ENCODE measurements around the gene ZNF770. TPM values are rescaled to one million over a fixed set of nuclear protein-coding genes. Genes with fewer than 3 reads are reported as not detected.

Gene ZNF770
- total and polyA plus RNA-seq, 9 of the 15 experiments (the other 6 are each of a cell fraction or from before 2014, with no cell fraction given), result 3.4 to 50.8 (median 40.3) TPM

GRCh38 chr15:34988027-34988902 is at the start of gene ZNF770 (continued):
- TF ChIP-seq ZBTB2 (IDR thresholded peaks at IDR 0.05), result no peak
- 0 out of 2 replicates have a peak, but pooled peaks have one; percentile 18 for TF ChIP-seq HMBOX1 (IDR thresholded peaks at IDR 0.05)
- no peak; the same call in 1 of the 2 replicates for TF ChIP-seq ARID1B (IDR thresholded peaks at IDR 0.05)
- TF ChIP-seq ZNF785 (CRISPR knock-in tag; IDR thresholded peaks at IDR 0.05), result no peak
- TF ChIP-seq RBBP5 (IDR thresholded peaks at IDR 0.05; ENCODE audit: borderline replicate concordance, insufficient read depth, low read length, poor library complexity, severe bottlenecking), result peak; percentile 99
- TF ChIP-seq KAT2B (IDR thresholded peaks at IDR 0.05; ENCODE audit: low read depth, low read length), result no peak
- TF ChIP-seq ZBTB49 (CRISPR knock-in tag; IDR thresholded peaks at IDR 0.05; ENCODE audit: borderline replicate concordance), result no peak
- TF ChIP-seq NEUROD1 (IDR thresholded peaks at IDR 0.05; ENCODE audit: borderline replicate concordance, low read depth, low read length, partially characterized antibody), result peak; percentile 79
- TF ChIP-seq ZNF280A (IDR thresholded peaks at IDR 0.05; ENCODE audit: low read depth, partially characterized antibody), result no peak
- TF ChIP-seq CTCF (IDR thresholded peaks at IDR 0.05 in 2 of 3, conservative IDR thresholded peaks at IDR 0.05 in 1 of 3; ENCODE audit: insufficient read depth in 2 of 3, low read depth in 1 of 3, low read length in 3 of 3), result no peak
- TF ChIP-seq NFXL1 (CRISPR knock-in tag; IDR thresholded peaks at IDR 0.05), result no peak
- TF ChIP-seq ZNF431 (CRISPR knock-in tag; IDR thresholded peaks at IDR 0.05), result 0 out of 2 replicates have a peak, but pooled peaks have one; percentile 51
- no peak for TF ChIP-seq ZNF398 (CRISPR knock-in tag; IDR thresholded peaks at IDR 0.05)
- peak; percentile 13; the same call in 1 of the 2 replicates for TF ChIP-seq ZNF239 (CRISPR knock-in tag; IDR thresholded peaks at IDR 0.05)

All from K562 (cell line).